ENCODE results near the gene FADS2.

DNA sequence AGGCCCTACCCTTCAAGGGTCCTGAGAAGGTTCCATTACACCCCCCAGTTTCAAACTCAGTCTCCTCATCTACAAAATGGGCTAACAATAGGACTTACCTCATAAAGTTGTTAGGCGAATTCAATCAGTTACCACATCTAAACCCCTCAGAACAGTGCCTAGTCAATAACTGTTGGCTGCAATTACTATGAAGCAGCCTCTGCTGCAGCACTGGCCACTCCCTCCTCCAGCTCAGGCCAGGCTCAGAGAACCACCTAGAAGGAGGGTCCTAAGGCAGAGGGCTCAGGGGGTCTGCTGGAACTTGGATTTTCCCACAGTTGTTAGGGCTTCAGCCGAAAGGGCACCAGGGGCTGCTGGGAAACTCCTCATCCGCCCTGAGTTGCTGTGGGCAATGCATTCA, 58.5 kb downstream of the FADS2 start:
- TF ChIP-seq CTCF (IDR thresholded peaks at IDR 0.05) = no peak
- no peak for TF ChIP-seq EP300 (IDR thresholded peaks at IDR 0.05)
